DOHH2 (cell line): Measurements from ENCODE around the gene ABCB11.

Experiments
- H3F3A ChIP-seq: fragments of 200-600 bp; sonication (generic), shearing (Covaris generic); 2 replicates; pipeline ENCODE4 v1.6.0; 2016; ENCODE audit warnings: antibody characterized with exemption, mild to moderate bottlenecking; ENCODE audit not compliant: control insufficient read depth, insufficient read depth
- H3K27ac ChIP-seq: fragments of 200-600 bp; sonication (generic); 2 replicates; pipeline ENCODE4 v1.5.1; 2014; ENCODE audit warnings: low read depth, mild to moderate bottlenecking, low read length, moderate library complexity
- H3K27me3 ChIP-seq: fragments of 200-600 bp; sonication (generic); 2 replicates; pipeline ENCODE4 v1.6.1; 2014; ENCODE audit warnings: mild to moderate bottlenecking, low read length, mixed read lengths; ENCODE audit not compliant: control insufficient read depth
- H3K36me3 ChIP-seq: fragments of 200-600 bp; sonication (generic); 2 replicates; pipeline ENCODE4 v1.6.1; 2014; ENCODE audit warnings: mild to moderate bottlenecking, low read length, moderate library complexity, mixed read lengths; ENCODE audit not compliant: control insufficient read depth
- H3K4me1 ChIP-seq: fragments of 200-600 bp; sonication (generic); 2 replicates; pipeline ENCODE4 v1.6.1; 2014; ENCODE audit warnings: mild to moderate bottlenecking, low read length, mixed read lengths; ENCODE audit not compliant: control insufficient read depth
- H3K4me2 ChIP-seq: fragments of 200-600 bp; sonication (generic); 2 replicates; pipeline ENCODE4 v1.6.0; 2014; ENCODE audit warnings: mild to moderate bottlenecking, low read length, moderate library complexity
- H3K4me3 ChIP-seq: fragments of 200-600 bp; sonication (generic); 2 replicates; pipeline ENCODE4 v1.5.1; 2014; ENCODE audit warnings: mild to moderate bottlenecking, low read length, mixed read lengths
- H3K79me2 ChIP-seq: fragments of 200-600 bp; sonication (generic); 2 replicates; pipeline ENCODE4 v1.6.1; 2014; ENCODE audit warnings: mild to moderate bottlenecking, low read length, mixed read lengths; ENCODE audit not compliant: control insufficient read depth
- H3K9me2 ChIP-seq: fragments of 200-600 bp; sonication (generic); replicated peaks from 2 replicates; pipeline ENCODE4 v1.6.1; 2014; ENCODE audit warnings: mild to moderate bottlenecking, low read length, mixed read lengths; ENCODE audit not compliant: control insufficient read depth
- H3K9me3 ChIP-seq: fragments of 200-600 bp; sonication (generic); 2 replicates; pipeline ENCODE4 v1.6.1; 2014; ENCODE audit warnings: antibody characterized with exemption, low read length, mixed read lengths; ENCODE audit not compliant: control insufficient read depth, insufficient read depth
- H4K20me1 ChIP-seq: fragments of 200-600 bp; sonication (generic); 2 replicates; pipeline ENCODE4 v1.6.0; 2014; ENCODE audit warnings: low read depth, mild to moderate bottlenecking, antibody characterized with exemption, low read length, moderate library complexity; ENCODE audit not compliant: control insufficient read depth, insufficient read depth
- CTCF ChIP-seq: fragments of 200-600 bp; sonication (generic); IDR thresholded peaks from one replicate; pipeline ENCODE4 v1.5.1; 2014; ENCODE audit warnings: antibody characterized with exemption, mild to moderate bottlenecking, low read depth, low read length; ENCODE audit not compliant: poor library complexity, severe bottlenecking
- EZH2phosphoT487 ChIP-seq: fragments of 200-600 bp; sonication (generic); IDR thresholded peaks from 2 replicates; pipeline ENCODE4 v1.6.1; 2017; ENCODE audit warnings: borderline replicate concordance, mild to moderate bottlenecking, antibody characterized with exemption, low read length, moderate library complexity, mixed read lengths

Gene ABCB11

GRCh38 chr2:168986398-168986943, 44.7 kb downstream of the ABCB11 start:
- Histone ChIP-seq H3K36me3 (no peaks in the 10 kb centered on the region), H3K79me2 (no peaks in the 10 kb centered on the region), H3K4me2 (no peak overlapping the region), H4K20me1 (no peaks in the 10 kb centered on the region), H3K27me3 (no peaks in the 10 kb centered on the region), H3K27ac (no peak overlapping the region), H3K4me3 (no peak overlapping the region), H3F3A (no peaks in the 10 kb centered on the region), H3K4me1 (no peaks in the 10 kb centered on the region), H3K9me3 (no peaks in the 10 kb centered on the region), H3K9me2 (no peaks in the 10 kb centered on the region)
- TF ChIP-seq CTCF (no peak), EZH2phosphoT487 (no peak)

GRCh38 chr2:168981651-168982050, 49.5 kb downstream of the ABCB11 start:
- TF ChIP-seq EZH2phosphoT487 (no peak), CTCF (no peak)
- H4K20me1 ChIP-seq: no peaks in the 10 kb centered on the region
- no peaks in the 10 kb centered on the region for H3F3A ChIP-seq
- H3K27ac ChIP-seq: no peak overlapping the region
- no peaks in the 10 kb centered on the region for H3K36me3 ChIP-seq
- H3K27me3 ChIP-seq: no peaks in the 10 kb centered on the region
- H3K9me3 ChIP-seq: no peaks in the 10 kb centered on the region
- H3K4me3 ChIP-seq: no peak overlapping the region
- no peaks in the 10 kb centered on the region for H3K79me2 ChIP-seq
- no peak overlapping the region for H3K4me2 ChIP-seq
- no peaks in the 10 kb centered on the region for H3K9me2 ChIP-seq
- H3K4me1 ChIP-seq: no peaks in the 10 kb centered on the region

- H3K79me2 ChIP-seq: no peaks in the 10 kb centered on the region
- H3K27ac ChIP-seq: no peak overlapping the region
- H3K9me2 ChIP-seq: no peaks in the 10 kb centered on the region
- no peaks in the 10 kb centered on the region for H3F3A ChIP-seq
- no peak for TF ChIP-seq CTCF
- TF ChIP-seq EZH2phosphoT487: no peak
- H3K9me3 ChIP-seq: no peaks in the 10 kb centered on the region
- no peaks in the 10 kb centered on the region for H3K27me3 ChIP-seq
- H3K4me3 ChIP-seq: no peak overlapping the region
- H3K4me2 ChIP-seq: no peak overlapping the region
- no peaks in the 10 kb centered on the region for H3K36me3 ChIP-seq
- H4K20me1 ChIP-seq: no peaks in the 10 kb centered on the region
- peaks cover 2% of the 10 kb centered on the region; the same call in 1 of the 2 replicates for H3K4me1 ChIP-seq
Observed at GRCh38 chr2:168978461-168978861, 52.7 kb downstream of the ABCB11 start.
